Neural progenitor cell (in vitro differentiated cells): Measurements from ENCODE around the gene FAM131B. TPM values are rescaled to one million over a fixed set of nuclear protein-coding genes. Genes with fewer than 3 reads are reported as not detected.

ENCODE experiments used
- DNase-seq: peaks from one replicate; pipeline ENCODE4 v3.0.0-alpha.2; 2016; ENCODE audit warnings: low spot score
- H2AFZ ChIP-seq: fragments of 200-600 bp; sonication (generic); replicated peaks from 2 replicates; pipeline ENCODE4 v1.6.1; 2016; ENCODE audit warnings: antibody characterized with exemption
- H3F3A ChIP-seq: fragments of 200-600 bp; sonication (generic); 2 replicates; pipeline ENCODE4 v1.6.1; 2016; ENCODE audit warnings: antibody characterized with exemption, low read depth
- H3K27ac ChIP-seq: fragments of 200-600 bp; sonication (generic); 2 replicates; pipeline ENCODE4 v1.5.1; 2016; ENCODE audit warnings: mild to moderate bottlenecking
- H3K27me3 ChIP-seq: fragments of 200-600 bp; sonication (generic); 2 replicates; pipeline ENCODE4 v1.6.1; 2016; ENCODE audit warnings: mild to moderate bottlenecking, moderate library complexity
- H3K36me3 ChIP-seq: fragments of 200-600 bp; sonication (generic); 2 replicates; pipeline ENCODE4 v1.5.1; 2016
- H3K4me1 ChIP-seq: fragments of 200-600 bp; sonication (generic); 2 replicates; pipeline ENCODE4 v1.6.1; 2016; ENCODE audit warnings: mixed run types
- H3K4me2 ChIP-seq: fragments of 200-600 bp; sonication (generic); 2 replicates; pipeline ENCODE4 v1.6.1; 2016
- H3K4me3 ChIP-seq: fragments of 200-600 bp; sonication (generic); 2 replicates; pipeline ENCODE4 v1.5.1; 2016
- H3K79me2 ChIP-seq: fragments of 200-600 bp; sonication (generic); 2 replicates; pipeline ENCODE4 v1.6.1; 2016; ENCODE audit warnings: low read depth
- H3K9ac ChIP-seq: fragments of 200-600 bp; sonication (generic); 2 replicates; pipeline ENCODE4 v1.6.1; 2016
- H3K9me3 ChIP-seq: fragments of 200-600 bp; sonication (generic); 2 replicates; pipeline ENCODE4 v1.5.1; 2016; ENCODE audit warnings: low read depth
- H4K20me1 ChIP-seq: fragments of 200-600 bp; sonication (generic); 2 replicates; pipeline ENCODE4 v1.6.1; 2016; ENCODE audit warnings: low read depth
- H3K27ac Mint-ChIP-seq: 3 replicates; pipeline ENCODE4 v1.8.0; 2021; ENCODE audit warnings: mixed read lengths
- H3K27me3 Mint-ChIP-seq: 2 replicates; pipeline ENCODE4 v1.8.0; 2022; ENCODE audit warnings: low read depth, mild to moderate bottlenecking, inconsistent platforms, moderate library complexity, mixed read lengths; ENCODE audit not compliant: insufficient read depth
- H3K36me3 Mint-ChIP-seq: 3 replicates; pipeline ENCODE4 v1.8.0; 2021; ENCODE audit warnings: mixed read lengths
- H3K4me1 Mint-ChIP-seq: 3 replicates; pipeline ENCODE4 v1.8.0; 2021; ENCODE audit warnings: mixed read lengths
- H3K4me3 Mint-ChIP-seq: 3 replicates; pipeline ENCODE4 v1.8.0; 2021; ENCODE audit warnings: mild to moderate bottlenecking, moderate library complexity, mixed read lengths
- H3K9me3 Mint-ChIP-seq: 3 replicates; pipeline ENCODE4 v1.8.0; 2020; ENCODE audit warnings: mixed read lengths
- EZH2 ChIP-seq: fragments of 200-600 bp; sonication (generic); IDR thresholded peaks from 2 replicates; pipeline ENCODE4 v1.6.1; 2017; ENCODE audit warnings: antibody characterized with exemption, mild to moderate bottlenecking, moderate library complexity
- EZH2phosphoT487 ChIP-seq: fragments of 200-600 bp; sonication (generic); IDR thresholded peaks from 2 replicates; pipeline ENCODE4 v1.6.1; 2017; ENCODE audit warnings: antibody characterized with exemption
- total RNA-seq: library from RNA; depleted of rRNA; stranded (reverse); fragments of >200 nt; gene quantifications from 2 replicates; pipeline ENCODE4 v1.2.3, GENCODE V29; 2015; ENCODE audit warnings: low replicate concordance
- TF ChIP-seq, protein P1 (sequence below): fragments of 200-600 bp; sonication (generic); IDR thresholded peaks from 2 replicates; pipeline ENCODE4 v1.5.1; 2017; ENCODE audit warnings: antibody characterized with exemption, mild to moderate bottlenecking

Gene FAM131B
- total RNA-seq, 1 donor from 2014 or later, result 20.1 TPM

DNA sequence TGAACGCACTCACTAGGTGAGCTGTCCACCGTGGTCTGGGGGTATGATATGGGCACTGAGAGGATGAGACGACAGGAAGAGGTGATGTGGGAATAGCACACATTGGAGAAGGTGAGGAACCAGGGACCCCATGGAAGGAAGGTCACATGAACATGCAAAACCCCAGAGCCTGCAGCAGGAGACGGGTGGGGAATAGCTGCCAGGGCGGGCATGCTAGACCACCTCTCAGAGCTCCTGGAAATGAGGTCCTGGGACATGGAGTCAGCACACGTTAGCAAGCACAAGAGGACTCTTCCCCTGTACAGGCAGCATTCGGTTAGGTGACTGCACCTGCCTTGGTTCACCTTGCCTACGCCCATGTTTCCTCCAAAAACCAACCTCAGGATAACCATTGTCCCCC is 8.1 kb downstream of the FAM131B start:
- Mint-ChIP-seq H3K4me1 (peaks cover 25% of the 10 kb centered on the region), H3K4me3 (no peak overlapping the region), H3K27me3 (peaks cover 8% of the 10 kb centered on the region), H3K27ac (no peak overlapping the region), H3K36me3 (peaks cover 31% of the 10 kb centered on the region), H3K9me3 (no peaks in the 10 kb centered on the region)
- Histone ChIP-seq H3K27me3 (no peaks in the 10 kb centered on the region), H2AFZ (no peak overlapping the region), H3K79me2 (no peaks in the 10 kb centered on the region), H3K27ac (no peak overlapping the region), H3K9ac (no peak overlapping the region), H3K4me1 (peaks cover 19% of the 10 kb centered on the region), H3K36me3 (no peaks in the 10 kb centered on the region), H4K20me1 (peaks cover 24% of the 10 kb centered on the region), H3K9me3 (no peaks in the 10 kb centered on the region), H3K4me2 (no peak overlapping the region), H3K4me3 (no peak overlapping the region), H3F3A (peaks cover 18% of the 10 kb centered on the region)
- TF ChIP-seq, protein P1, sequence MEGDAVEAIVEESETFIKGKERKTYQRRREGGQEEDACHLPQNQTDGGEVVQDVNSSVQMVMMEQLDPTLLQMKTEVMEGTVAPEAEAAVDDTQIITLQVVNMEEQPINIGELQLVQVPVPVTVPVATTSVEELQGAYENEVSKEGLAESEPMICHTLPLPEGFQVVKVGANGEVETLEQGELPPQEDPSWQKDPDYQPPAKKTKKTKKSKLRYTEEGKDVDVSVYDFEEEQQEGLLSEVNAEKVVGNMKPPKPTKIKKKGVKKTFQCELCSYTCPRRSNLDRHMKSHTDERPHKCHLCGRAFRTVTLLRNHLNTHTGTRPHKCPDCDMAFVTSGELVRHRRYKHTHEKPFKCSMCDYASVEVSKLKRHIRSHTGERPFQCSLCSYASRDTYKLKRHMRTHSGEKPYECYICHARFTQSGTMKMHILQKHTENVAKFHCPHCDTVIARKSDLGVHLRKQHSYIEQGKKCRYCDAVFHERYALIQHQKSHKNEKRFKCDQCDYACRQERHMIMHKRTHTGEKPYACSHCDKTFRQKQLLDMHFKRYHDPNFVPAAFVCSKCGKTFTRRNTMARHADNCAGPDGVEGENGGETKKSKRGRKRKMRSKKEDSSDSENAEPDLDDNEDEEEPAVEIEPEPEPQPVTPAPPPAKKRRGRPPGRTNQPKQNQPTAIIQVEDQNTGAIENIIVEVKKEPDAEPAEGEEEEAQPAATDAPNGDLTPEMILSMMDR, result no peak
- TF ChIP-seq EZH2phosphoT487 (no peak), EZH2 (no peak)
- DNase-seq, result no peak

DNA sequence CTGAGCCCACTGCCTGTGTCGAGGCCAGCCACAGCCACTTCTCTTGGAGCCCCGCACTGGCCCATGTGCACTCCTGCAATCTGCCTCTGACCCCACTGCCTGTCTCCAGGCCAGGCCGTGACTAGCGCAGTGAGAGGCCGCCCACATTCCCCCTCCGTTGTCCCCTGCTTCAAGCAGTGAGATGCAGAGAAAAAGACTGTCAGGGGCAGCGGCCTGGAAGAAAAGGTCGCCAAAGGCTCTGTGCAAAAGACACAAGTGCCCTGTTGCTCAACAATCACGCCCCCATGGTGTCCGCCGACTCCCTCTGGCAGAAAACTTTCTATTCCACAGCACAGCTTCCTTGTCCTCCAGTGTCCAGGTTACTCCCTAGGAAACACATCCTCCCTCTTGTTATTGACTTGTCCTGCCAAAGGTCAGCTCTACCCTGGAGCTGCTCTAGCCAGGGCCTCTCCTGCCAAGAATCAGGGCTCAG is 9.9 kb downstream of the FAM131B start:
- Histone ChIP-seq H3K4me1 (peaks cover 19% of the 10 kb centered on the region), H3K9ac (no peak overlapping the region), H3K4me2 (peak overlapping the region; percentile 46), H2AFZ (no peak overlapping the region), H3K27ac (peak overlapping the region; percentile 84), H3K27me3 (peaks cover 6% of the 10 kb centered on the region), H3K79me2 (no peaks in the 10 kb centered on the region), H3K9me3 (no peaks in the 10 kb centered on the region), H3K4me3 (no peak overlapping the region), H4K20me1 (peaks cover 24% of the 10 kb centered on the region), H3K36me3 (no peaks in the 10 kb centered on the region), H3F3A (peaks cover 18% of the 10 kb centered on the region)
- H3K27me3 Mint-ChIP-seq, result peaks cover 10% of the 10 kb centered on the region
- peak overlapping the region; percentile 83 for H3K27ac Mint-ChIP-seq
- H3K36me3 Mint-ChIP-seq, result peaks cover 17% of the 10 kb centered on the region
- DNase-seq, result peak; percentile 86
- peak overlapping the region; percentile 75 for H3K4me3 Mint-ChIP-seq
- H3K4me1 Mint-ChIP-seq, result peaks cover 25% of the 10 kb centered on the region
- TF ChIP-seq, protein P1, result no peak
- TF ChIP-seq EZH2phosphoT487 (no peak), EZH2 (no peak)
- H3K9me3 Mint-ChIP-seq, result no peaks in the 10 kb centered on the region

DNA sequence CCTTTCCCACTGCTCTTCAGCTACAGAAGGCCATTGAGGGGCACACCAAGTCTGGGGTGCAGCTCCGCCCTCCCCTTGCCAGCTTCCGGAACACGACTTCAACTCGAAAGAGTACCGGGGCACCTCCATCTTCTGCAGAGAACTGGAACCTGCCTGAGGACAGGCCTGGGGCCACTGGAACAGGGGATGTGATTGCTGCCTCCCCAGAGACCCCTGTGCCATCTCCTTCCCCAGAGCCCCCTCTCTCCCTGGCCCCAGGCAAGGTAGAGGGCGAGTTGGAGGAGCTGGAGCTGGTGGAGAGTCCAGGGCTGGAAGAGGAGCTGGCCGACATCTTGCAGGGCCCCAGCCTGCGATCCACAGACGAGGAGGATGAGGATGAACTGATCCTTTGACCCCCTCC is 10.9 kb downstream of the FAM131B start:
- peaks cover 25% of the 10 kb centered on the region for H3K4me1 Mint-ChIP-seq
- Histone ChIP-seq H3K27ac (no peak overlapping the region), H2AFZ (no peak overlapping the region), H3K4me2 (no peak overlapping the region), H3K79me2 (no peaks in the 10 kb centered on the region), H3K9me3 (no peaks in the 10 kb centered on the region), H3K9ac (no peak overlapping the region), H3K4me3 (no peak overlapping the region), H3K36me3 (no peaks in the 10 kb centered on the region), H4K20me1 (peaks cover 24% of the 10 kb centered on the region), H3K4me1 (peaks cover 19% of the 10 kb centered on the region), H3F3A (peaks cover 18% of the 10 kb centered on the region), H3K27me3 (peaks cover 12% of the 10 kb centered on the region)
- TF ChIP-seq, protein P1, result no peak
- TF ChIP-seq EZH2phosphoT487, result no peak
- TF ChIP-seq EZH2, result no peak
- H3K27ac Mint-ChIP-seq, result peak overlapping the region; percentile 20
- H3K4me3 Mint-ChIP-seq, result no peak overlapping the region
- H3K27me3 Mint-ChIP-seq, result peaks cover 10% of the 10 kb centered on the region
- DNase-seq, result no peak
- H3K9me3 Mint-ChIP-seq, result peaks cover 4% of the 10 kb centered on the region
- peaks cover 12% of the 10 kb centered on the region for H3K36me3 Mint-ChIP-seq
